HL-60 (cell line): ENCODE results near the gene CEND1.

ENCODE experiments used
- GABPA ChIP-seq: IDR thresholded peaks from 2 replicates; pipeline ENCODE4 v1.6.1; 2012; ENCODE audit warnings: low read depth
- POLR2AphosphoS5 ChIP-seq: IDR thresholded peaks from 2 replicates; pipeline ENCODE4 v1.6.1; 2012; ENCODE audit warnings: low read depth
- TF ChIP-seq, protein P1 (sequence below): IDR thresholded peaks from one replicate; pipeline ENCODE4 v1.5.1; 2011; ENCODE audit warnings: low read length, control low read depth, inconsistent platforms; ENCODE audit not compliant: insufficient read depth
- TF ChIP-seq, protein P2 (sequence below): IDR thresholded peaks from 2 replicates; pipeline ENCODE4 v1.6.1; 2012; ENCODE audit warnings: low read depth; ENCODE audit not compliant: insufficient replicate concordance

DNA sequence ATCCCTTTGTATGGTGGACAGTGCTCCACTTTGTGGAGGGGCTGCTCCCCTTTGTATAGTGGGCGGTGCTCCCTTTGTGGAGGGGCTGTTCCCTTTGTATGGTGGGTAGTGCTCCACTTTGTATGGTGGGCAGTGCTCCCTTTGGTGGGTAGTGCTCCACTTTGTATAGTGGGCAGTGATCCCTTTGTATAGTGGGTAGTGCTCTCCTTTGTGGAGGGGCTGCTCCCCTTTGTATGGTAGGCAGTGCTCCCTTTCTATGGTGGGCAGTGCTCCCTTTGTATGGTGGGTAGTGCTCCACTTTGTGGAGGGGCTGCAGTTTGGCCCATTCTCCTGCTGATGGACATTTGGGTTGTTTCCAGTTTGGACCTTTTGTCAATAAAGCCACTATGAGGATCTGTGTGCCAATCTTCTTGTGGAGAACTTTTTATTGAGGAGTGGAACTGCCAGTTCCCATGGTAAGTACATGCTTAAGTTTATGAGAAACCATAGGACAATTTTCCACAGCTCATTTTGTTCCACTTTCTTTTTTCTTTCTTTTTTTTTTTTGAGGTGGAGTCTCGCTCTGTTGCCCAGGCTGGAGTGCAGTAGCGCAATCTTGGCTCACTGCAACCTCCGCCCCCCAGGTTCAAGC, 47.2 kb downstream of the CEND1 start:
- TF ChIP-seq, protein P1, sequence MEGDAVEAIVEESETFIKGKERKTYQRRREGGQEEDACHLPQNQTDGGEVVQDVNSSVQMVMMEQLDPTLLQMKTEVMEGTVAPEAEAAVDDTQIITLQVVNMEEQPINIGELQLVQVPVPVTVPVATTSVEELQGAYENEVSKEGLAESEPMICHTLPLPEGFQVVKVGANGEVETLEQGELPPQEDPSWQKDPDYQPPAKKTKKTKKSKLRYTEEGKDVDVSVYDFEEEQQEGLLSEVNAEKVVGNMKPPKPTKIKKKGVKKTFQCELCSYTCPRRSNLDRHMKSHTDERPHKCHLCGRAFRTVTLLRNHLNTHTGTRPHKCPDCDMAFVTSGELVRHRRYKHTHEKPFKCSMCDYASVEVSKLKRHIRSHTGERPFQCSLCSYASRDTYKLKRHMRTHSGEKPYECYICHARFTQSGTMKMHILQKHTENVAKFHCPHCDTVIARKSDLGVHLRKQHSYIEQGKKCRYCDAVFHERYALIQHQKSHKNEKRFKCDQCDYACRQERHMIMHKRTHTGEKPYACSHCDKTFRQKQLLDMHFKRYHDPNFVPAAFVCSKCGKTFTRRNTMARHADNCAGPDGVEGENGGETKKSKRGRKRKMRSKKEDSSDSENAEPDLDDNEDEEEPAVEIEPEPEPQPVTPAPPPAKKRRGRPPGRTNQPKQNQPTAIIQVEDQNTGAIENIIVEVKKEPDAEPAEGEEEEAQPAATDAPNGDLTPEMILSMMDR, result no peak
- TF ChIP-seq GABPA, result no peak
- no peak for TF ChIP-seq POLR2AphosphoS5
- TF ChIP-seq, protein P2, sequence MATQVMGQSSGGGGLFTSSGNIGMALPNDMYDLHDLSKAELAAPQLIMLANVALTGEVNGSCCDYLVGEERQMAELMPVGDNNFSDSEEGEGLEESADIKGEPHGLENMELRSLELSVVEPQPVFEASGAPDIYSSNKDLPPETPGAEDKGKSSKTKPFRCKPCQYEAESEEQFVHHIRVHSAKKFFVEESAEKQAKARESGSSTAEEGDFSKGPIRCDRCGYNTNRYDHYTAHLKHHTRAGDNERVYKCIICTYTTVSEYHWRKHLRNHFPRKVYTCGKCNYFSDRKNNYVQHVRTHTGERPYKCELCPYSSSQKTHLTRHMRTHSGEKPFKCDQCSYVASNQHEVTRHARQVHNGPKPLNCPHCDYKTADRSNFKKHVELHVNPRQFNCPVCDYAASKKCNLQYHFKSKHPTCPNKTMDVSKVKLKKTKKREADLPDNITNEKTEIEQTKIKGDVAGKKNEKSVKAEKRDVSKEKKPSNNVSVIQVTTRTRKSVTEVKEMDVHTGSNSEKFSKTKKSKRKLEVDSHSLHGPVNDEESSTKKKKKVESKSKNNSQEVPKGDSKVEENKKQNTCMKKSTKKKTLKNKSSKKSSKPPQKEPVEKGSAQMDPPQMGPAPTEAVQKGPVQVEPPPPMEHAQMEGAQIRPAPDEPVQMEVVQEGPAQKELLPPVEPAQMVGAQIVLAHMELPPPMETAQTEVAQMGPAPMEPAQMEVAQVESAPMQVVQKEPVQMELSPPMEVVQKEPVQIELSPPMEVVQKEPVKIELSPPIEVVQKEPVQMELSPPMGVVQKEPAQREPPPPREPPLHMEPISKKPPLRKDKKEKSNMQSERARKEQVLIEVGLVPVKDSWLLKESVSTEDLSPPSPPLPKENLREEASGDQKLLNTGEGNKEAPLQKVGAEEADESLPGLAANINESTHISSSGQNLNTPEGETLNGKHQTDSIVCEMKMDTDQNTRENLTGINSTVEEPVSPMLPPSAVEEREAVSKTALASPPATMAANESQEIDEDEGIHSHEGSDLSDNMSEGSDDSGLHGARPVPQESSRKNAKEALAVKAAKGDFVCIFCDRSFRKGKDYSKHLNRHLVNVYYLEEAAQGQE, result no peak
